Activated CD4-positive, alpha-beta T cell treated with anti-CD3 and anti-CD28 coated beads, Interleukin-2, amount 50 U/mL, for 24 hours (primary cell): ENCODE measurements around the gene MTFR1L.
A peak's percentile ranks its signal among the peaks of the same experiment; 100 is the strongest.

ENCODE experiments used
- DNase-seq, 2 donors: peaks; one replicate each; pipeline ENCODE4 v3.0.0-alpha.2; 2020; ENCODE audit warnings: low read depth in 1 of 2, low spot score in 1 of 2

Gene MTFR1L

DNA sequence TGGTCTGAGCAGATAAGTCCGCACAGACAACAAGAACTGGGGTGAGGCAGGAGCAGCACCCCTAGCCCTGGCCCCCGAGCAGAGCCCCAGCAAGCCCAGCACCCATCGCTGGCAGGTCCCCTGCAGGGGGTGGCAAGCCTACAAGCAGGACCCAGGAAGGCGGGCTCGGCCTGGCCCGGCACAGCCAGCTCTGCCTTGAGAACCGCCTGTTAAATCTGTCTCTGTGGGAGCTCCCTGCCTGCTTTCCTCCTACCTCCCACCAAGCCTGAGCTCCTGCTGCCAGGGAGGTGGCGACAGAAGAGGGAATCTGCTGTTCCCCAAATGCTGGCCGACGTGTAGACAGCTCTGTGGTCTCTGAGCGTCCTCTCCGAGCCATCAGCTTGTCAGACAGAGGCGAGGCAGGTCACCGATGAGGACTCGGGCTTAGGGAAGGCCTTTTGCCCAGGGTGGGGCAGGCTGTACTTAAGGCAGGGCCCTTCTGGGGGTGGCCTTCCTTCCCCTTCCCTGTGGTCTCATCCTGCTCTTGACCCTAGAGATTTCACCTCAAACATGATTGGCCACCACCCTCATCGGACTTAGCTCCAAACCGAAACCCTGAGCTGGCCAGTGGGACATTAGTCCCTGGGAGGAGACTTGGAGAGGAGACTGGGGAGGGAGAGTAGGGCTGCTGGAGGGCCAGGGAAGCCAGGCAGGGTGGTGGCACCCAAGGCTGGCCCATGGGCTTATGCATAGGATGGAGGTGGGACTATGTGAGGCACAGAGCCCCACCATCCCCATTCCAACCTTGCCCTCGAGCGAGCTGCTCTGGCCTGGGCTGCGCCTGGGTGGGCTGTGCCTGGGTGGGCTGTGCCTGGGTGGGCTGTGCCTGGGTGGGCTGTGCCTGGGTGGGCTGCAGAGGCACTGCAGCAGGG lies 12.0 kb upstream of the MTFR1L start:
- DNase-seq, result no peak

DNA sequence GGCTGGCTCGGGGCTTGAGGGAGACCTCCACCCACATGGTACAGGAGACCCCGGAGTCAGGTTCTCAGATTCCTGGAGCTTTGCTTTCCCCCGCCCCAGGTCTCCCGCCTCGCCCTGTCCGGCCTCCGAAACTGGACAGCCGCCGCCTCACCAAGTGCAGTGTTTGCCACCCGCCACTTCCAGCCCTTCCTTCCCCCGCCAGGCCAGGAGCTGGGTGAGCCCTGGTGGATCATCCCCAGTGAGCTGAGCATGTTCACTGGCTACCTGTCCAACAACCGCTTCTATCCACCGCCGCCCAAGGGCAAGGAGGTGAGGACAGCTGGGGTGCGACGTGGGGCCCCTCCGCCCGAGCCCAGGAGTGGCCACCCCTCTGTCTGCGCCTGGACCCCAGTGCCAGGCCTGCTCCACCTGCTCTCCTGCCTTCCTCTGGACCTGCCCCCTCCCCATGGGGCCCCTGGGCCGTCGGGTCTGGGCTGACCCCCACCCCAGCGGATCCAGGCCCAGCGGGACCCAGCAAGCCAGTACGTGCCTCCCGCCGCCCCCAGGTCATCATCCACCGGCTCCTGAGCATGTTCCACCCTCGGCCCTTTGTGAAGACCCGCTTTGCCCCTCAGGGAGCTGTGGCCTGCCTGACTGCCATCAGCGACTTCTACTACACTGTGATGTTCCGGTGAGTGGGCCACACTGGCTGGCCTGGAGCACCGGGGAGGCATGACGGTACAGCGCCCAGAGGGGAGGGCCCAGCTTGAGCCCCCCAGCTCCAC lies 11.1 kb upstream of the MTFR1L start:
- no peak for DNase-seq

DNA sequence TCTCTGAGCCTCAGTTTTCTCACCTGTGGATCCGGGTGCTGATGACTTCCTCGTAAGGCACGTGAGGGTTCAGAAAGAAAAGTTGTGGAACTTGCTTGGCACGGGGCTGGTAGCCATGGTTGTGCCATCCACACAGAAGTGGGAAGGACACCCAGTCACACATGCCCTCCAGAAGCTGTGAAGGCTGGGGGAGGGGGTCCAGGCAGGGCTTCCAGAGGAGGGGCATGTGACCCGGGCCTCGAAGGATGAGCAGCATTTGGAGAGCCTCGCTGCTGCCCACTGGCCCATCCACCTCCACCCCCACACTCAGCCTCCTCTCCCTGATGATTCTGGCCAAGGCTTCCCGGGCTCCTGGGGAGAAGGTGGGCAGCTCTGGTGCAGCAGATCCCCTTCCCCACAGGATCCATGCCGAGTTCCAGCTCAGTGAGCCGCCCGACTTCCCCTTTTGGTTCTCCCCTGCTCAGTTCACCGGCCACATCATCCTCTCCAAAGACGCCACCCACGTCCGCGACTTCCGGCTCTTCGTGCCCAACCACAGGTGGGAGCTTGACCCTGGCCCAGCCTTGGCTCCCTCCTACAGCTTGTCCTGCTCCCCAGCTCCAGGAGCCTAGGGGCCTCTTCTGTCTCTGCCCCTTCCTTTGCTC lies 10.3 kb upstream of the MTFR1L start:
- DNase-seq, result no peak

GRCh38 chr1:25809929-25810328 lies 9.8 kb upstream of the MTFR1L start:
- no peak for DNase-seq

DNA sequence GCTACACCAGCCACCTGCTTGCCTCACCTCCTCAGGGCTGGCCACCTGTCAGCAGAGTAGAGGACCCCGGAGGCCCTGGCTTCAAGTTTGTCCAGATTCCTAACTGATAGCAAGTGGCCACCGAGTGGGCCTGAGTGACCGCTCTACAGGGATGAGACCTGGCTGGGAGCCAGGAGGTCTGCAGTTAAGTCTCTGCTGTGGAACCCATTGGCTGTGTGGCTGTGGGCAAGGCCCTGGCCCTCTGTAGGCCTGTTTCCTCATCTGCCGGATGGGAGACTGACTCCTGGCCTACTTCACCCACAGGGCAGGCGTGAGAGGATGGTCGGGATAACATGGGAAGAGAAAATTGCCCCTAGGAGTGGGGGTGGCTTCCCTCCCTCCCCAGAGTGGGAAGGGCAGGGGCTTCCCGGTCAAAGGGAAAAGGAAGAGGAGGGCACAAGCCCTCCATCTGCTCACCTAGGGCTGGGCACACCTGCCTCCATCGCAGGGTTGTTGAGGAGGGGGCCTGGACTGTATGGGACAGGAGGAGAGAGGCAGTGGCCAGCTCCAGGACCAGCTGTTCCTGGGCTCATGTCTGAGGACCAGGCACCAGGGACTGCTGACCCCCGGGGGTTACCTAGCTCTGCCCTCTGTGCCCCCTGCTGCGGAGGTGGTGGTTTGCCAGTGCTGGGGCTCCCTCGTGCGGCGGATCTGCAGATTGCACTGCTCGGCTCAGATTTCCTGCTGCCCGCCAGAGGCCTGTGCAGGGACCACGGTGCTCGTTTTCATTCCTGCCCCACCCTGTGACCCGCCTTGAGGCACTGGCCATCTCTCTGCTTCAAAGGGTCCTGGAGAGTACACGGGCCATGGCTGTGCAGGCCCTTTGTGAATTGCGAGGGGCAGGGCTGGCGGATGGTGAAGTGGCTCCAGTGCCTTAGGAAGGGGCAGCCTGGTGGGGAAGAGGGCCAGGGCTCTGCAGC lies 9.1 kb upstream of the MTFR1L start:
- DNase-seq, result peak; percentile 70 to 73

GRCh38 chr1:25811384-25812082 lies 8.2 kb upstream of the MTFR1L start:
- DNase-seq, result no peak

DNA sequence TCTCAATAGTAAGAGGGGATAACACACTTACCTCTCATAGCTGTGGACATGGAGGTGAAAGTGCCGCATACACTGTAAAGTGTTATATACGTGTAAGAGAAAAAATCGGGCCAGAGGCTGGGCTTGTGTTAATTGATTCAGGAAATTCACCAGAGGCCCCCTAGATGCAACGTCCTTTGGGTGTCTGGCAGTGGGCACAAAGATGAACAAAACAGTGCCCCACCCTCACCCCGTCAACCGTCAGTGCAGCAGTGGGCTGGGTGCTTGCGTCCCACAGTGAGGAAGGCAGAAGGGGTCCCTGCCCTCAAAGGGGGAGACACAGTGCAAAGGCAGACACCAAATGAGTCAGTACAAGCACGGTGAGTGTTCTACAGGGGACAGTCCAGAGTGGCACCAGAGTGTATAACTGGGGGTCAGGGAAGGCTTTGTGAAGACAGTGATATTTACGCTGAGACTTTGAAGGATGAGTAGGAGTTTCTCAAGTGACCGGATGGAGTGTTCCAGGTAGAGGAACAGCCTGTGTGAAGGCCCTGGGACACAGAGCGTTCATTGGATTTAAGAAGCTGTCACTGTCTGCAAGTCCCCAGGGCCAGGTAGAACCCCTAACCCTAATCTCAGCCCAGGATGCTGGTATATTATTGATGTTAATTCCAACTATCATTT lies 6.6 kb upstream of the MTFR1L start:
- no peak for DNase-seq

- no peak for DNase-seq
Observed at GRCh38 chr1:25813734-25814471, 5.9 kb upstream of the MTFR1L start.

DNA sequence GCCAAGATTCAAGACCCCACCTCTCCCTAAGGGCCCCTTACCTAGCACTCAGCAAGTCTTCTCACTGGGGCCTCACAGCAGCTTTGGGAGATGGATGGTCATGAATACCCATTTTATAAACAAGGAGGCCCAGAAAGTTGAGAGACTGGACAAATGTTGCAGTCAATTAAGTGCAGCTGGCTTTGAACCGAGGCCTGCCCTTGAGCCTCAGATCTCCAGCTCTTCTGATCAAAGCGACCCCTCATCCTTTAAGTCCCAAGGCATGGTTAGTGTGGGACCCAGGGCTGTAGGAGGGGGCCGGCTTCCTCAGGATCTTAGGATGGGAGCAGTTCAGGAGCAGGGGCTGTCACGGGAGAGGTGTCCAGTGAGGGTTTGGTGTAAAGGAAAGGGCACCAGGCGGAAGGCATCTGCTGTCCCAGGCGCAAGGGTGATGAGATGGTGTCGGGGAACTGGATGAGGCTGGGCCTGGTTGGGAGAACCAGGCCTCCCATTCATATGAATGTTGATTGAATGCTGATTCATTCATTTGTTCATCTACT lies 5.1 kb upstream of the MTFR1L start:
- DNase-seq, result no peak

- DNase-seq, result no peak
Observed at GRCh38 chr1:25815208-25816111, 4.3 kb upstream of the MTFR1L start.

- no peak for DNase-seq
Observed at GRCh38 chr1:25816112-25816718, 3.5 kb upstream of the MTFR1L start.

DNA sequence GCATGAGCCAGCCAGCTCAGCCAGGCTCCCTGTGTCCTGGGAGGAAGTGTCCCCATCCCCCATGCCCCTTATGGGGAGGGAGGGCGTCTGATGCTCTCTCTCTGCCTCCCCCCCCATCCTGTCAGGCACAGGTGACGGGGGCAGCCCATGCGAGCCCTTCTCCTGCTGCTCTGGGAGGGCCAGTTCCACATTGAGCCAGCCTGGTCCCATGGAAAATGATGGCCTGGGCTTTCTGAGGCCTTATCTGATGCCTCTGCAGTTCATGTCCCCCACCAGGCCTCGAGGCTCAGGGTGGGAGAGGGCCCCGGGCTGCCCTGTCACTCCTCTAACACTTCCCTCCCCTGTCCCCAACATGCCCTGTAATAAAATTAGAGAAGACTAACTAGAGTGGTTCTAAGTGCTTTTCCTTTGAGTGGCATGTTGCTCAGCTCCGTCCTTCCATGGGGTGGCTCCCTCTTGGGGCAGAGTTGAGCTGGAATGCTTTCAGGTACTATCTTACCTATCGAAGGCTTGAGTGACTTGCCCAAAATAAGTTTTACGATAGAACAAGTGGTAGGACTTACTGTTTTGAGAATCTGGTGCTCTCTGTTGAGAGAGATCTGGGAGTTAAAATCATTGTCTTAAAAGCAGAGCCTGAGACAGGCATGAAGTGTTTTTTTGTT lies 1.8 kb upstream of the MTFR1L start:
- no peak for DNase-seq

DNA sequence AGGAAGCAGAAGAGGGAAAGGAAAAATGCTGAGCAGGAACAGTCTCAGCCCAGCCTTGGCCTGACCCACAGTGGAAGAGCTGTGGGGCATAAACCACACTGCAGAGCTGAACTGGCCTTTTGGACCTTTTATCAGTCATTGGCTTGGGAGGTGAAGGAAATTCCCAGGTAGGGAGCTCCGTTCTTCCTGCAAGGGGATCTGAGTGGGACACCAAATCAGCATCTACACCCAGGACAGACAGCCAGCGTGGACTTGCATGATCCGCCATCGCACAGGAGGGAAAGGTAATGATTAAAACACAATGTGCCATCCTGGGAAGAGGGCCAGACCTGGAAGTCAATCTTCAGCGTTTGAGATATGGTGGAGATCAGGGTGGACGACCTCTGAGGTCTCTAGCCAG lies 1.2 kb upstream of the MTFR1L start:
- DNase-seq, result no peak

- DNase-seq, result peak in 1 of 2 donors; percentile 57
Observed at GRCh38 chr1:25820247-25821111, 725 bp downstream of the MTFR1L start.

DNA sequence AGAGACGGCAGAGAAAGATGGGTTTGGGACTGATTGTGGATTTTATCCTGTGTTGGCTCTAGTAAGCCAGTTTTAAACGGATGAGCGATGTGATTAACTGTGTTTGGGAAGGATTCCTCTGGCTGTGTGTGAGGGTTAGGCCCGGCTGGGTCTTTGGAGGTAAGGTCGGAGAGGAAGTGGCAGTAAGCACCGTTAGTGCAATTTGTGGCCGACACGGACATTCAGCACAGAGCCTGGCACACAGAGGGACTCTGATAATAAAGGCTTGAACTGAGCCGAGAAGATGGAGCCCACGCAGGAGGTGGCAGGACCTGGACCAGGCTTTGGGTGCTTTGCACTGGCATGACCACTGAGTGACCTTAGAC lies 1.3 kb downstream of the MTFR1L start:
- DNase-seq, result no peak

DNA sequence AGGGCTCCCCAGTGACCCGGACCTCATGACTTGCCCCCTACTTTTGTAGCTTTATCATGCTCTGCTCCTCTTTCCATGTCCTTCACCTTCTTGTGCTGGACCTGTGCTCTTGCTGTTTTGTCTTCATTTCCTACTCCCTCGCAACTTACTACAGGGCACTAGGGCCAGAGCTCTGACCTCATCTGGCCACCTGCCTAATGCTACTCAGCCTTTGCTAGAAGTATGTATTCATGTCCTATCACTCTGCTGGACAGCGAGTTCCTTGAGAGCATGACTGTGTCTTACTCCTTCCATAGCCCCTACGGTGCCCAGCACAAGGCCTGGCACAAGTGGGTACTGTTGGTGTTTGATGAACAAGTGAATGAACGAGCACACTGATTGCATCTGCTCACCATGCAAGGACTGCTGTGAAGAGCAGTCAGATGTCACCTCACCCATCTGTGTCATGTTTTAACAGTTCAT lies 1.9 kb downstream of the MTFR1L start:
- no peak for DNase-seq
